Stomach (tissue), 9 donors: ENCODE results near the gene SPAG16. TPM values are rescaled to one million over a fixed set of nuclear protein-coding genes. Genes with fewer than 3 reads are reported as not detected.
A peak's percentile ranks its signal among the peaks of the same experiment; 100 is the strongest.

Experiments
- DNase-seq, 2 donors: peaks; one replicate each; pipeline versions ENCODE4 v3.0.0 to v3.0.0-alpha.2; 2013 to 2019
- H3K27ac ChIP-seq, 5 donors: fragments of 200-600 bp in 4 of 5; sonication (generic) in 4 of 5; one replicate each; pipeline ENCODE4 v1.5.1; 2013 to 2019; ENCODE audit warnings: mild to moderate bottlenecking in 1 of 5, moderate library complexity in 1 of 5
- H3K27me3 ChIP-seq, 3 donors: fragments of 200-600 bp; sonication (generic); one replicate each; pipeline ENCODE4 v1.5.1; 2017 to 2019; ENCODE audit warnings: mixed run types in 1 of 3
- H3K36me3 ChIP-seq, 4 donors: fragments of 200-600 bp; sonication (generic); 1 replicate in 3 of 4; 2 replicates in 1 of 4; pipeline ENCODE4 v1.5.1; 2016 to 2019
- H3K4me1 ChIP-seq, 4 donors: fragments of 200-600 bp; sonication (generic); one replicate each; pipeline ENCODE4 v1.5.1; 2016 to 2019
- H3K4me3 ChIP-seq, 4 donors: fragments of 200-600 bp; sonication (generic) in 3 of 4; one replicate each; pipeline ENCODE4 v1.5.1; 2016 to 2019; ENCODE audit warnings: mild to moderate bottlenecking in 1 of 4
- H3K9me3 ChIP-seq, 4 donors: fragments of 200-600 bp; sonication (generic); one replicate each; pipeline ENCODE4 v1.5.1; 2016 to 2019
- EP300 ChIP-seq: sonication (generic); formaldehyde crosslinking; IDR thresholded peaks from one replicate; pipeline ENCODE4 v1.6.1; 2017; ENCODE audit warnings: antibody characterized with exemption
- POLR2A ChIP-seq, 4 donors: fragments of 450-650 bp; IDR thresholded peaks; one replicate each; pipeline ENCODE4 v1.6.1; 2016; ENCODE audit warnings: antibody characterized with exemption in 4 of 4, control low read depth in 2 of 4, mild to moderate bottlenecking in 1 of 4, moderate library complexity in 1 of 4
- POLR2AphosphoS5 ChIP-seq, 3 donors: sonication (generic); formaldehyde crosslinking; IDR thresholded peaks; one replicate each; pipeline ENCODE4 v1.6.1; 2016; ENCODE audit warnings: antibody characterized with exemption in 3 of 3
- WGBS, 5 donors: extraction: QIAGEN DNeasy Blood & Tissue Kit in 3 of 5; methylation state at CpG; one replicate each; pipeline versions ENCODE4 v1.1.5 to v1.1.7; 2013 to 2018; 5-methylcytosine and 5-hydroxymethylcytosine counted together
- intact Hi-C: fragments of 100-400 bp; cut with DNase I; formaldehyde crosslinking; loops from one replicate; pipeline ENCODE4 v1.15.1; 2023; ENCODE audit warnings: low total_unique reads
- polyA plus RNA-seq, 3 donors: library from polyadenylated mRNA; stranded (reverse); fragments of 200-250 nt; gene quantifications; one replicate each; pipeline ENCODE4 v1.2.3, GENCODE V29; 2013
- total RNA-seq, 5 donors: library from RNA; depleted of rRNA; stranded (reverse); fragments of >200 nt; gene quantifications; one replicate each; pipeline versions ENCODE4 v1.1.0 to v1.2.3, GENCODE V29; 2014 to 2016
- TF ChIP-seq, protein P1 (sequence below), 7 experiments: fragments of 450-650 bp in 4 of 7; fragments of 200-600 bp in 3 of 7; sonication (generic) in 3 of 7; IDR thresholded peaks; one replicate each; pipeline ENCODE4 v1.5.1; 2016 to 2019; ENCODE audit warnings: antibody characterized with exemption in 7 of 7, control low read depth in 2 of 7, mild to moderate bottlenecking in 1 of 7
- donor health status: healthy with polysubstance abuse.
- donor health status: Bipolar disorder and iron deficiency.
- donor health status: healthy.

SPAG16 gene
- total and polyA plus RNA-seq, 8 donors: 16.0 to 137 (median 34.4) TPM

GRCh38 chr2:213285404-213285803 is 1.1 kb downstream of the SPAG16 start:
- Histone ChIP-seq H3K4me1 (peaks cover 9 to 66% (median 36%) of the 10 kb centered on the region in 4 donors), H3K4me3 (peak overlapping the region in 3 of 4 donors; percentile 74 to 84 (median 78)), H3K27me3 (no peaks in the 10 kb centered on the region), H3K27ac (peak overlapping the region in 4 of 5 donors; percentile 17 to 85 (median 83)), H3K36me3 (no peaks in the 10 kb centered on the region), H3K9me3 (no peaks in the 10 kb centered on the region)
- no peak for TF ChIP-seq POLR2A (IDR thresholded peaks at IDR 0.05)
- TF ChIP-seq, protein P1, sequence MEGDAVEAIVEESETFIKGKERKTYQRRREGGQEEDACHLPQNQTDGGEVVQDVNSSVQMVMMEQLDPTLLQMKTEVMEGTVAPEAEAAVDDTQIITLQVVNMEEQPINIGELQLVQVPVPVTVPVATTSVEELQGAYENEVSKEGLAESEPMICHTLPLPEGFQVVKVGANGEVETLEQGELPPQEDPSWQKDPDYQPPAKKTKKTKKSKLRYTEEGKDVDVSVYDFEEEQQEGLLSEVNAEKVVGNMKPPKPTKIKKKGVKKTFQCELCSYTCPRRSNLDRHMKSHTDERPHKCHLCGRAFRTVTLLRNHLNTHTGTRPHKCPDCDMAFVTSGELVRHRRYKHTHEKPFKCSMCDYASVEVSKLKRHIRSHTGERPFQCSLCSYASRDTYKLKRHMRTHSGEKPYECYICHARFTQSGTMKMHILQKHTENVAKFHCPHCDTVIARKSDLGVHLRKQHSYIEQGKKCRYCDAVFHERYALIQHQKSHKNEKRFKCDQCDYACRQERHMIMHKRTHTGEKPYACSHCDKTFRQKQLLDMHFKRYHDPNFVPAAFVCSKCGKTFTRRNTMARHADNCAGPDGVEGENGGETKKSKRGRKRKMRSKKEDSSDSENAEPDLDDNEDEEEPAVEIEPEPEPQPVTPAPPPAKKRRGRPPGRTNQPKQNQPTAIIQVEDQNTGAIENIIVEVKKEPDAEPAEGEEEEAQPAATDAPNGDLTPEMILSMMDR (IDR thresholded peaks at IDR 0.05): no peak
- no peak for TF ChIP-seq EP300
- DNase-seq: peak in 1 of 2 donors; percentile 18
- intact Hi-C loops: no loop called here
- 33 to 54% (median 49%) methylated on average over 5 of the region's 5 CpGs for WGBS, 5 donors

GRCh38 chr2:213286161-213286560 is 1.9 kb downstream of the SPAG16 start:
- no peaks in the 10 kb centered on the region for H3K27me3 ChIP-seq
- DNase-seq: no peak
- H3K36me3 ChIP-seq: no peaks in the 10 kb centered on the region
- intact Hi-C loops: no loop called here
- no peaks in the 10 kb centered on the region for H3K9me3 ChIP-seq
- no peak overlapping the region for H3K4me3 ChIP-seq
- peaks cover 9 to 69% (median 39%) of the 10 kb centered on the region in 4 donors for H3K4me1 ChIP-seq
- TF ChIP-seq EP300: no peak
- no peak for TF ChIP-seq POLR2A (IDR thresholded peaks at IDR 0.05)
- no peak for TF ChIP-seq POLR2AphosphoS5 (IDR thresholded peaks at IDR 0.05)
- 34 to 62% (median 42%) methylated on average over 1 of the region's 1 CpG for WGBS, 5 donors
- H3K27ac ChIP-seq: peak overlapping the region in 3 of 5 donors; percentile 83 to 85 (median 83)

- Histone ChIP-seq H3K4me1 (peaks cover 9 to 61% (median 35%) of the 10 kb centered on the region in 4 donors), H3K27ac (peak overlapping the region; percentile 21 to 62 (median 53)), H3K4me3 (no peak overlapping the region), H3K9me3 (no peaks in the 10 kb centered on the region), H3K27me3 (no peaks in the 10 kb centered on the region), H3K36me3 (no peaks in the 10 kb centered on the region)
- WGBS, 5 donors: 28 to 50% (median 29%) methylated on average over 2 of the region's 2 CpGs
- TF ChIP-seq POLR2AphosphoS5 (IDR thresholded peaks at IDR 0.05) (peak in 2 of 3 donors; percentile 40 to 47), POLR2A (IDR thresholded peaks at IDR 0.05) (no peak)
- peak; percentile 40 to 72 for DNase-seq
- intact Hi-C loops: no loop called here
These were observed 4.8 kb downstream of the SPAG16 start for GRCh38 chr2:213288913-213289700.

GRCh38 chr2:213290501-213290900 is 6.2 kb downstream of the SPAG16 start:
- TF ChIP-seq EP300 (no peak), POLR2AphosphoS5 (IDR thresholded peaks at IDR 0.05) (no peak), POLR2A (IDR thresholded peaks at IDR 0.05) (no peak)
- TF ChIP-seq, protein P1 (IDR thresholded peaks at IDR 0.05): no peak
- no peak overlapping the region for H3K27ac ChIP-seq
- peaks cover 9 to 61% (median 34%) of the 10 kb centered on the region in 4 donors for H3K4me1 ChIP-seq
- 46 to 70% (median 54%) methylated on average over 3 of the region's 3 CpGs for WGBS, 5 donors
- H3K9me3 ChIP-seq: no peaks in the 10 kb centered on the region
- H3K27me3 ChIP-seq: no peaks in the 10 kb centered on the region
- no peak for DNase-seq
- H3K4me3 ChIP-seq: no peak overlapping the region
- intact Hi-C loops: no loop called here
- no peaks in the 10 kb centered on the region for H3K36me3 ChIP-seq

DNA sequence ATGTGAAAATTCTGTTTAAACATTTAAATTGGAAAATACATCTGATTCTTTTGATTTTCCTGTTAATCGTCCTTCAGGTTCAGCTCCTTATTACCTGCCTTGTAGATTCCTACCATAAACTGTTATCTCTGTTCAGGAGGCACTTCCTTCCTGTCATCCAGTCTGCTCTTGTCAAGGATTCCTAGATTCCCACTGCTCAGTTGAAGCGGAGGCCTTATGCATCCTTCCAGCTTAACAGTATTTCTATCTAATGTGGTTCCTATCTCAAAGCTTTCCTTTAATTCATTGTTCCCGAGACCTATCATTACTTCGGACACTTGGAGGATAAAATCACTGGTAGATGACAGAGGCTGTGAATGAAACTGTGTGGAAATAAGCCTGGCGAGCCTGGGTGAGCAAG is 12.0 kb downstream of the SPAG16 start:
- intact Hi-C loops: no loop called here
- peaks cover 0 to 39% (median 24%) of the 10 kb centered on the region in 4 donors for H3K36me3 ChIP-seq
- TF ChIP-seq, protein P1 (IDR thresholded peaks at IDR 0.05): no peak
- TF ChIP-seq EP300 (no peak), POLR2AphosphoS5 (IDR thresholded peaks at IDR 0.05) (no peak), POLR2A (IDR thresholded peaks at IDR 0.05) (no peak)
- H3K27me3 ChIP-seq: no peaks in the 10 kb centered on the region
- WGBS, 5 donors: 91 to 96% (median 94%) methylated on average over 5 of the region's 5 CpGs
- H3K4me3 ChIP-seq: no peak overlapping the region
- no peaks in the 10 kb centered on the region for H3K9me3 ChIP-seq
- DNase-seq: no peak
- H3K27ac ChIP-seq: no peak overlapping the region
- H3K4me1 ChIP-seq: peaks cover 0 to 9% (median 4%) of the 10 kb centered on the region in 4 donors
